ENCODE measurements around the gene HEXIM1.
"Not testable (repeated sequence)": the region's sequence is repeated elsewhere in the genome, so short reads cannot be mapped to it uniquely, and the experiment has no call there.

The HEXIM1 gene

DNA sequence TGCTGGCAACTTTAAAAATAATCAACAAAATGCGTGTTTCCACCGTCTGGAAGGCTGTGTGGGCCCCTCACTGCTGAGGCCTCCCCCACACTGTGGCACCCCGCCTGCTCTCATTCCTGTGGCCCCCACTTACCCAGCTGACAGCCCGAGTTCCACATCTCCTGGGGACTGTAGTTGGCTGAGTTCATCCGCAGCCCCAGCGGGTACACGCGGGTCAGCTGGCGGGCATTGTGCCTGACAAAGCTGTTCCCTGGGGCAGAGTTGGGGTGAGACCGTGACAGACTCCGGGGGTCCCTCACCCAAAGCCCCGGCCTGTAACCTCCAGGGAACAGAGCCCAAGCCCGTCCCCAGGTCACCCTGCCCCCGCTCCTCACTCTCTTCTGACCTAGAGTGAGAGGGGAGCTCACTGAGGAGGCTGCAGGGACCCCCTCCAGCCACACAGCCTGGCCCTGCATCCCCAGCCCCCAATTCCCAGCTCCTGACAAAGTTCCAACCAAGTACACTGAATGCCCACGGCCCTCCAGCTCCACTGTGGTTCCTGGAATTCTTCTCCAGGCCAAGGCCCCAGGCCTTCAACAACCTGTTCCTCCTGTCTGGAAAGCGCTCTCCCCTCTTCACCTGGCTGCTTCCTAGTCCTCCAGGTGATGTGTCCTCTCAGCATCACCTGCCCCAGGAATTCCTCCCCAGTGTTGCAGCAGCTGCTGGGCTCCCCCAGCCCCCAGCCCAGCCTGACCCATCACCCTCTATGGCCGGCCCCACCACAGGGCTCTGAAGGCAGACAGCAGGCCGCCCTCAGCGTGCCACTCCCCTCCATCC is 34.0 kb upstream of the HEXIM1 start:
- no peak for DNase-seq

DNA sequence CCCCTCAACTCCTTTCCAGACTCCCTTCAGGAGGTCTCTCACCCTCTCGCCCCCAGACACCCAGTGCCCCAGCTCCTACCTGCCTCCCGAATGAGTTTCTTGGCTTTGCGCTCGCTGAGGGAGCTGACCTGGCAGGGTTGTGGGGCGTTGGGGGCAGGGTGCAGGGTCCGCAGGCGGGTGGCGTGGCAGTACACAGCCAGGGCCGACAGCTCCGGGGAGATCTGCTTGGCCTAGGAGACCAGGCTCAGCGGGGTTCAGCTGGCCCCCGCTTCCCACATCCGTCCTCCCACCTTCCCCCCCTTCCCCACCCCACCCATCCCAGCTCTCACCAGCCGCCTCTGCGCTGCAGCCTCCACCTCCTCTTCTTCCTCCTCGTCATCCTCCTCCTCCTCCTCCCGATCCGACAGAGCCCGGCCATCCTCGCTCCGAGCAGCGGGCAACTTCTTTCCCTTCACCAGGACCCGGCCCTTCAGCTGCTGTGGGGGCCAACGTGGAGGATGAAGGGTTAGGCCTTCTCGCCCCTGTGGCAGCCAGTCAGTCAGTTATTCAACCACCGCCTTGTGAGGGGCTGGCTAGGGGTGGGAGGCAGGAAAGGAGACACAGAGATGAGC is 33.2 kb upstream of the HEXIM1 start:
- DNase-seq = no peak

DNA sequence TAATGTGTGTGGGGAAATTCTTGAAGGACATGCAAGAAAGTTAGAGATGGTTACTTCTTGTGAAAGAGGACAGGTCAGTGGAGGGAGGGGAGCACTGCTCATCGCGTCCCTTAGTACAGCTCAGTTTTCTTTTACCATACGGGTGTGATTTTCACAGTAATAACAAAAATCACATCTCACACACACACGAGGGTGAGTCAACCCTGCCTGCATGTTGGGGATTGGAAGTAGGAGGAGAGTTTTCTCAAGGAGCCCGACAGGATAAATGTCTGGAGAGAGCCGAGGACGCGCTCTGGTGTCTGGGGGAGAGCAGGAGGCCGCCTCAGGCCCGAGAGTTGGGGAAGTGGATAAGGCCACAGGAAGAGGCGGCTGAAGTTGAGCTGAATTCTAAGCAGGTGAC is 32.4 kb upstream of the HEXIM1 start:
- DNase-seq = no peak

DNA sequence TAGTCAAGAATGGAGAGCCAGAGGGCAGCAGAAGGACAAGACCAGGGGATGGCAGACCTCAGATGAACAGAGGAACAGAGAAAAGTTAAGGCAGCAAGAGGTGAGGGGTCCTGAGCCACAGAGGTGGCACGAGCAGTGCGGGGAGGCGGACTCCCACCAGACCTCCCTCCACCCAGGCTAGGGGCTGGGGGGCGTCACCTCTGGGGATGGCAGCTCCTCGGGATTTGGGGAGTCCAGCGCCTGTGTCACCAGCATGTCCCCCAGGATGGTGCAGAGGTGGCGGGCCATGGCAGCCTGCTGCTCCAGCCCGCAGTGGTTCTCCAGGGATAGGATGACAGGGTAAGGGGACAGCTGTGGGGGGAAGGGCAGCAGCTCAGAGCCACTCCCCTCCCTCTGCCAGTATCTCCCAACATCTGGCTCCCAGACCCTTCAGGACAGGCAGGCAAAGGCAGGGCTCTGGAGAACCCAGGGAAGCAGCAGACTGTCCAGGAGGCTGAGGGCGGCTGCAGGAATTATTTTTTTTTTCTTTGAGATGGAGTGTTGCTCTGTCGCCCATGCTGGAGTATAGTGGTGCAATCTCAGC is 31.8 kb upstream of the HEXIM1 start:
- no peak for DNase-seq

DNA sequence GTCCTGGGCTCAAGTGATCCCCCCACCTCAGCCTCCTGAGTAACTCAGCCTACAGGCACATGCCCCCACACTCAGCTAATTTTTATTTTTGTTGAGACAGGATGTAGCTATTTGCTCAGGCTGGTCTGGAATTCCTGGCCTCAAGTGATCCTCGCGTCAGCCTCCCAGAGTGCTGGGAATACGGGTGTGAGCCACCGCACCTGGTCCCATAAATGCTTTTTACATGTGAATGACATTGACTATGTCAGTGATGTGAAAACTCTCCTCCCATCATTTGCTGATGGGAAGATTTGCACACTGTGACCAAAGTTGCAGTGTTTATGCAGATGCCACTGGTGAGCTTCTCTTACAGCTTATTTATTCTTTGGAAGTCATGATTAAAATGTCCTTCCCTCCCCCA is 30.9 kb upstream of the HEXIM1 start:
- no peak for DNase-seq

DNA sequence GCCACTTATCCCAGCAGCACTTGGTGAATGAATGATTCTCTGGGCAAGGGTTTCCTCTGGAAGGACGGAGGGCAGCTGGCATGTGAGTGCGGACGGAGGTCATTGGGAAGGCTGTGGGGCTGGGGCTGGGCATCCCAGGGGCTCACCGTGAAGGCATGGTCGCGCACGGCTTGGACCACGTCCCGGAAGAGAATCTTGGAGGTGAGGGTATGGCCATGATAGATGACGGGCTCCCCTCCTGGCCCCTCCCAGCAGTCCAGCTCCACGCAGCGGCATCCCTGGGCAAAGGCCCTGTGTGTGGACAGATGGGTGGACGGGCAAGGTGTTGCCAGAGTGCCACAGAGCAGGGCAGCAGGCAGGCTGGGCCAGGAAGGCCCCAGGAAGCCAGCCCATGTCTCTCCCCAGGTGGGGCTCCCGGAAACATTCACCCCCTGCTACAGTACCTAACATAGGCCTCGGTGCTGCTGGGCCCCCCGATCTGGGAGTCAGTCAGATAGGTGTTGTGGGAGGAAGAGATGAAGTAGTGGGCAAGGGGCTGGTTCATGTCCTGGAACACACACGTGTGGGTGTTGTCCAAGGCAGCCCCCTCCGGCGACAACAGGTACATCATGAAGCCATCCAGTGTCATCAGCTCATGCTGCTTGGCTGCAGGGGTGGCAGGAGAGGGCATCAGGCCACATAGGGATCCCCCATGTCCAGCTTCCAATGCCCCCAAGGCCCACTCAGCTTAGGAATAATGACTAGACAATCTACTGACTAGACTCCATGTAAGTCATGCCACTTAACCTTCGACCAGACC is 30.2 kb upstream of the HEXIM1 start:
- no peak for DNase-seq

DNA sequence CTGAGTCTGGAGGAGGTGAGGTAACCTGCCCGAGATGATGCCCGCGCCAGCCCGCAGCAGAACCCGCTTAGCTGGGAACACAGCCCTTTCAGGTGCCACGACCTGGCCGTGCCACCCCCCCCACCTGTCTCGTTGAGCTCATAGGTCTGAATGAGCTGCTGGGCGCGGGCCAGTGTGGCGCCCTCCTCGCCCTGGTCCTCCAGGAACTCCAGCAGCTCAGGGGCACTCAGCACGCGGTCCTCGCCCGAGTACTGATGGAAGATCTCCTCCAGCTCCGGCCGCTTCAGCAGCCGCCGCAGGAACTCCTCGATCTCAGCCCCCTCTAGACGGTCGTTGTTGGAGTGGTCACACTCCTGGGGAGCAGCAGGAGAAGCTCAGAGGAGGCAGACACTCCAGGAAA is 29.6 kb upstream of the HEXIM1 start:
- no peak for DNase-seq

DNA sequence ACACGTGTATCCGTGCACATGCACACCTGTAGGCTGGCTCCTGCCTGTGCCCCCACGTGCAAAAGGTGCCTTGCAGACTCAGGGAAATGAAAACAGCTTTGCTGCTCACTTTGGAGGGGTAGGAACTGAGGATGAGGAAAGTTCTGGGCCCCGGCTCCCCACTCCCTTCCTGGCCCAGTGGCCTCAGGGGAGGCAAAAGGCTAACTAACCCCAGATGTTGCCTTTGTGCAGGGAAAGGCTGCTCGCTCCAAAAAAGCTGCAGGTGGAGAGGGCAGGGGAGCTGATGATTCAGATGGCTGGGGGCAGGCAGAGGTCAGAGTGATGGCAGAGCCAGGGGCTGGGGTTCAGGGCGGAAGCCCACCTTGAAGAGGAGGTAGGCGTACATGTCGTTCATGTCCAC is 28.3 kb upstream of the HEXIM1 start:
- DNase-seq = no peak

DNA sequence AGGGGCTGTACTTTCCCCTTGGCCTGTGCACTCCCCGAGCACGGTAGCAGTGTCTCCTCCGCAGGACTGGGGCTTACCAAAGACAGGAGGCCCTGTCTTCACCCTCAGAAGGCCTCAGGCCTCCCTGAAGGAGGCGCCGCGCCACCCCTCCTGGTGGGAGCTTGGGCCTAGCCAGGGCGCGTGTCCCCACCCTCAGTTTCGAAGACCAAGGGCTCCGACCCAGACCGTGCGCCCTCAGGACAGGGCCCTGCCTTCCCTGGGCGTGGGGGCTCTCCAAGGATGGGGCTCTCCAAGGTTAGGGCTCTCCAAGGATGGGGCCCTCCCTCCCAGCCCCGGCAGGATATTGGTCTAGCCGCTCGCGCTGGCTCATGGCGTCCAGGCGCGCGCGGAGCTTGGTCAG is 27.7 kb upstream of the HEXIM1 start:
- no peak for DNase-seq

DNA sequence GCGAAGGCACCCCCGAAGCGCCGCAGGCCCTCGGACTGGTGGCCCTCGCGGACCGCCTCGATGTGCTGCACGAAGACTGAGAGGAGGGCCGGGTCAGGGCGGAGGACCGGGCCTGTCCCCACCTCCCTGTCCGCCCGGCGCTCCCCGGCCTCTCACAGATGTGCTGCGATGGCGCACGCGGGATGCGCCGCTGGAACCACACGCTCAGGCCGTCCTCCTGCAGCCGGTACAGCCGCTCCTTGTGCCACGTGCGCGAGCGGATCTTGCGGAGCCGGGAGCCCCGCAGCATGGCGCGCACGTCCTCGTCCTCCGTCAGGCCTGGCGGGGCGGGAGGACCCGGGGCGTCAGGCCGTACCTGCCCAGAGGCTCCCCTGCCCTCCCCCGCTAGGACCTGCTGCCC is 27.2 kb upstream of the HEXIM1 start:
- no peak for DNase-seq

DNA sequence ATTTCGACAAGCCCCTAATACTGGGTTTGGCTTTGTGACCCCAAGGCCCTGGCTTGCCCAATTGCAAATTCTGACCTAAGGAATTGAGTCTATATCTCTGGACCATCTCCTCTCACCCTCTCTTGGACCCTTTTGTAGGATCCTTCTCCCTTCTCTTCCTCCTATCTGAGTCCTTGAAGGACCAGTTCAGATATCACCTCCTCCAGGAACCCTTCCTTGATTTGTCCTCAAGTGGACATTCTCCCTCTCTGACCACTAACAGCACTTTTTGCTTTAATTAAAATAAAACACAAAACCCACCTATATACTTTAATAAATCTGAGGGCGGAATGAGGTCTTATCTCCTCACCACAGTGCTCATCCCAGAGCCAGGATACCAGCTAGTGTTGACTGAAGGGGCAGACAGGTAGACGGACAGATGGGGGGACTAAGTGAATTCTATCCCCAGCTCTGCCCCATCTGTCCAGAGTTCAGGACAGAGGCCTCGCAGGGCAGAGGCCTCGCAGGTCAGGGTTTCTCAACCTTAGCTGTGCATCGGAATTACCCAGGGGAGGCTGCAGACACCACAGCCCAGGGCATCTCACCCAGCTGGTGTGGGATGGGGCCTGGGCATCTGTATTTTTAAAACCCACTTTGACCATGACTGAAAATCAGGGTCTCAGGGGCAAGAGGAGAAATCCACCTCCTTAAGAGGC is 25.1 kb upstream of the HEXIM1 start:
- DNase-seq = no peak

DNA sequence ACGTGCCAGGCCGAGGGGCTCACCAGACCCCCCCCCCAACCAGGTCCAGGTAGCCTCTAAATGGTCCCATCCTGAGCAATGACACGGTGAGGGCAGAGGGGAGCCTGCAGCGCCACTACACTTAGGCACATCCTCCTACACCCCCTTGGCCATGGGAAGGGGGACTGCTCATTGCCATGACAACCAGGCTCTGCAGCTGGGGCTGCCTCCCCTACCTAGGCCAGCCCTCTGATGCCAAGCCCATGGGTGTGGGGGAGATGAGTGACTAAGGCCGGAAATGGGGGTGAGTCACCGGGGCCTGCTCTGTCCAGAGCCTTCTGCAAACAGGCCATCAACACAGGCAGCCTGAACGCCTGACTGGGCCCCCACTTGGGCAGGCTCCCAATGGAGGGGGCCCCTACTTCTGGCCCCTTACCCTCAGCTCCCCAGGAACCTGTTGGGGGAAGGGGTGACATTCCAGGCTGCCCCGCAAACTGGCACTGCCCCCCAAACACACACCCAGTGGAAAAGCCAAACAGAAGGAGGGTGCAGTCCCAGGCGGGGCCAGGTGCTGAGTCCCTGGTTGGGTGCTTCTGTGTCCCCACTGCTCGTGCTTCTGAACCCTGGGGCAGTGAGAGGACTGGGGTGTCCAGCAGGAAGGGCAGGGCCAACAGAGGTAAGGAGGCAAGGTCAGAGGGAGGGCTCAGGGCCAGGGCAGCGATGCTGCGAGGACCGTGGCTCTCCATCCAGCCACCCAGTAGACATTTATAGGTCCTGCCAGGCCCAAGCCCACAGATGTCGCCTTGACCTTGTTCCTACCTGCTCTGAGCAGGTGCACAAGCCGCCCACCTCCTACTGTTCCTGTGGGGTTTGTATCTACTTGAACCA is 24.1 kb upstream of the HEXIM1 start:
- no peak for DNase-seq

DNA sequence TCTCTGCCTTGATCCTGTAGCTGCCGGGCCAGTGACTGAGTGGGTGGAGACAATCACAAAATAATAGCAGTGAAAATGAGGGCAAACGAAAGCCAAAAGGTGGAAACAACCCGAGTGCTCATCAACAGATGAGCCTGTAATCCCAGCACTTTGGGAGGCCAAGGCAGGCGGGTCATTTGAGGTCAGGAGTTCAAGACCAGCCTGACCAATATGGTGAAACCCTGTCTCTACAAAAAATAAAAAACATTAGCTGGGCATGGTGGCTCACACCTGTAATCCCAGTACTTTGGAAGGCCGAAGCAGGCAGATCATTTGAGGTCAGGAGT is 23.5 kb upstream of the HEXIM1 start:
- not testable (repeated sequence) for DNase-seq

DNA sequence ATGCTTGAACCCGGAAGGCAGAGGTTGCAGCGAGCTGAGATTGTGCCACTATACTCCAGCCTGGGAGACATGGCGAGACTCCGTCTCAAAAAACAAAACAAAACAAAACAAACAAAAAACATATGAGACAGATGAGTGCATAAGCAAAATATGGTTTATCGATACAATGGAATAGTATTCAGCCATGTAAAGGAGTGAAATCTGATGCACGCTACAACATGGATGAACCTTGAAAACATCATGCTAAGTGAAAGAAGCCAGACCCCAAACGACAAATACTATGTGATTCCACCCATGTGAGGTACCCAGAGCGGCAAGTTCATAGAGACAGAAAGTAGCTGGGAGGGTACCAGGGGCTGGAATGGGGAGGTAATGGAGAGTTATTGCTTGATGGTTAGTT is 22.8 kb upstream of the HEXIM1 start:
- DNase-seq = no peak

DNA sequence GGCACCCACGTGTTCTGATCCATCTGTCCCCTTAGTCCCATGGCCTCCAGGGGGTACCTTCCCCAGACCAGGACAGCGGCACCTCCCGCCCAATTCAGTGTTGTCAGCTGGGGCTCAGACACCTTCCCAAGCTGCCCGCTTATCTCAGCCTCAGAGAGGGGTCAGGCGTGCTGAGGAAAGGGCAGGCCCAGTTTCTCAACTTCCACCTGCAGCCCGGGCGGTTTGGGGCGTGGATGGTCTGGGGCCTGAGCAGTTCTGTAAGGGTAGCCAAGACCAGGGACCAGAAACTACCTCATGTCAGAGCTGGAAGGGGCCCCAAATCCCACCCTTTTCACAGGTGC is 21.1 kb upstream of the HEXIM1 start:
- DNase-seq = no peak

DNA sequence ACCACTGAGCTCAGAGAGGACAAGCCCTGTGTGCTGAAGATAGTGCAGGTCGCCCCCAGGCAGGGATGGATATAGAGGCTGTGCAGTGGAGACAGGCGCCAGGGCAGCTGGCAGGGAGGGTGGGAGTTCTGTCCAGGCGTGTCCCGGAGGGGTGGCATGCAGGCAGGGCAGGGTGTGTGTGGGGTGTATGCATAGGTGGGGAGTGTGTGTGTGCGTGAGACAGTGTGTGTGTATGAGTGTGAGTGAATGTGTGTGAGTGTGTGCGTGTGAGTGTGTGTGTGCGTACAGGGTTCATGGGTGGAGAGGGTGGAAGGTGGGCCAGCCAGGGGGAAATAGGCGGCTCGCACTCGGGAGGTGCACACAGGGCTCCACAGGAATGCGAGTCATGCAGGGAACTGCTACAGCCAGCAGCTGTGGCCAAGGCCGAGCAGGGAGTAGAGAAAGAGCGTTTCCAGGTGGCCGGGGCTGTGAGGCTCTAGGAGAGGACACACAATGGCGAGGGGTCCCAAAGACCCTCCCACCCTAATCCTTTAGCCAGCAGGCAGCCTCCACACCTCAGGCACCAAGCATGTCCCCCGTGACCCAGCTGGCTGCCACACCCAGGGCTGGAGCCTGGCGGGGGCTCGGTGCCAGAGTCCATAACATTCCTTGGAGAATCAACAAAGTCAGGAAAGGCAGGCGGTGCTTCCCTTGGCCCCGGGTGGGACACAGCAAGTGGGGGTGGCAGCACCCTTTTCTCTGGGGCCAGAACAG is 20.6 kb upstream of the HEXIM1 start:
- DNase-seq = no peak

DNA sequence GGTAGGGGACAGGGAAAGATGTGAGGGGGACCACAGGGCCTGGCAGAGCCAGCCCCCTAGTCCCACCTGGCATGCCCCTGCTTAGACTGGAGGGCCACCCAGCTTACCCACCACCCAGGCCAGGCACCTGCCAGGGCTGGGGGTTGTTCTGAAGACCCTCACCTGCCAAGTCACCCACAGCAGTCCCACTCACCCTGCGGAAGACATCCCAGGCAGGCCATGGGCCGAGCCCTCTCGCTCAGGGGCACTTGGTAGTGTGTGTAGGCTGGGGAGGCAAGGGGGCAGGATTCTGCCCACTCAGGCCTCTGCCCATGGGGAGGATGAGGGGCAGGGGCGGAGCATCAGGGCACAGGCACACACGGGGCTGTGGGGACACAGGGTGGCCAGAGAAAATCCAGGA is 19.9 kb upstream of the HEXIM1 start:
- DNase-seq = no peak

DNA sequence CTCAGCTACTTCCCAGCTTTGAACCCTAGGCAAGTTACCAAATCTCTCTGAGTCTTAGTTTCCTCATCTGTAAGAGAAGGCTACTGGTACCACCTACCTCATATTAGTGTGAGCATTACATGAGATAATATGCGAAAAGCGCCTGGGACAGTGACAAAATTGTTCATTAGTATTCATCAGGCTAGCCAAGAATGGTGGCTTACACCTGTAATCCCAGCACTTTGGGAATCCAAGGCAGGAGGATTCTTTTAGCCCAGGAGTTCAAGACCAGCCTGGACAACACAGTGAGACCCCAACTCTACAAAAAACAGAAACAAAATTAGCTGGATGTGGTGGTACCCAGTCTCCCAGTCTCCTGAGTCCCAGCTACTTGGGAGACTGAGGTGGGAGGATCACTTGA is 19.3 kb upstream of the HEXIM1 start:
- DNase-seq = no peak

DNA sequence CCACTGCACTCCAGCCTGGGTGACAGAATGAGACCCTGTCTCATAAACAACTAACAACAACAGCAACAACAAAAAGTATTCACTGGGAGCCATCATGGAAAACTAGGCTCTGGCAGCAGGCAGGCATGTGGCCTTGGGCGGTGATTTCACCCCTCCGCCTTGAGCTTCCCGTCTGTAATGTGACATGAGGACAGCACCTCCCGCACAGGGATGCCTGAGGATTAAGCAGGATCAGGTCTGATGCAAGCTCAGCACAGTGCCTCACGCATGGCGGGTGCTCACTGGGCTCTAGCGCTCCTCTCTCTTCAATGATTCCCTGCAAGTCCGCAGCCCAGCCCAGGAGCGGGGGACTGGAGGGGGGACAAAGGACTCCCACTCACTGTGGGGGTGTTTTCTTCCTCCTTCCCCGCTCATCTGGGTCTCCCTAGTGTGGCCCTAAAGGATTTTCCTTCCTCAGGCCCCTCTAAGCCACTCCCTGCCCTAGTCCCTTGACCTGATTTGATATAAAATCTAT is 18.8 kb upstream of the HEXIM1 start:
- DNase-seq = no peak

DNA sequence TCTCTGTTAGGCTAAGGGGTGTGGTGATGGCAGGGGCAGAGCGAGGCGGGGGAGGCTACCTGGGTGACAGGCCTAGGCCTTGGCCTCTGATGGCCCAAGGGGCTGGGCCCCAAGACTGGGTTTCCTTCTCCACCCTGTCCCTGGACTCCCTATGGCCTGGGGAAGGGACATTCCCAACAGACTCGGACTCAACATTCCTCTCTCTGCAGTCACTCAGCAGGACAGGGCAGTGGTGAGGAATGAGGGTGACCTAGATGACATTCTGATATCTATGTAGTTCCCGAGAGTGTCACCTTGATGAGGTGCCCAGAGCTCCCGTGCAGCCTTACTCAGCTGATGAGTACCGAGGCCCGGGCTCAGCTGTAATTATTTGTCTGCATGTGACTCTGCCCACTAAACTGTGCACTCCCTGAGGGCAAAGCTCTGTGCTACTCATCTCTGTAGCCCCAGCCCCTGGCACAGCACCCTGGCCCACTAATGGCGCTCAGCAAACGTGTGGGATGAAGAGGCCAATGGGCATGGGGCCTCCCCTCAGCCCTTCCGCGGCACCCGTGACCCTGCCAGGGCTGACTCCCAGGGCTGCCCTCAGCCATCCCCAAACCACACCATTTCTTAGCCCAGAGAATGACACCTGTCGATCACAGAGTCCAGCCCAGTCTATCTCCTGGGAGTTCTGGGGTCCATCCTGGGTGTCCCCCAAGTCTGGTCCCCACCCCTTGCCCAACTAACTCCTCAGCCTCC is 18.2 kb upstream of the HEXIM1 start:
- no peak for DNase-seq
